ENCODE results near the gene S100A13.
"Not testable (repeated sequence)": the region's sequence is repeated elsewhere in the genome, so short reads cannot be mapped to it uniquely, and the experiment has no call there.

DNA sequence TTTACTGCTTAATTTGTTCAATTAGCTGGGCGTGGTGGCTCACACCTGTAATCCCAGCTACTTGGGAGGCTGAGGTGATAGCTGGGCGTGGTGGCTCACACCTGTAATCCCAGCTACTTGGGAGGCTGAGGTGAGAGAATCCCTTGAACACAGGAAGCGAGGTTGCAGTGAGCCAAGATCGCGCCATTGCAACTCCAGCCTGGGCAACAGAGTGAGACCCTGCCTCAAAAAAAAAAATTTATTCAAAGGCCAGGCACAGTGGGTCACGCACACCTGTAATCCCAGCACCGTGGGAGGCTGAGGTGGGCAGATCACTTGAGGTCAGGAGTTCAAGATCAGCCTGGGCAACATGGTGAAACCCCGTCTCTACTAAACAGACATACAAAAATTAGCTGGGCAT is 41.4 kb upstream of the S100A13 start:
- TF ChIP-seq POLR2AphosphoS5 (IDR thresholded peaks at IDR 0.05; ENCODE audit: low read depth, low read length); POLR2A (IDR thresholded peaks at IDR 0.05; ENCODE audit: low read depth, low read length); TAF1 (IDR thresholded peaks at IDR 0.05; ENCODE audit: borderline replicate concordance, low read depth, low read length): not testable (repeated sequence)
